Mucosa of descending colon (tissue), 3 donors: ENCODE measurements around the gene ARMC7. TPM values are rescaled to one million over a fixed set of nuclear protein-coding genes. Genes with fewer than 3 reads are reported as not detected.
"Not testable (repeated sequence)": the region's sequence is repeated elsewhere in the genome, so short reads cannot be mapped to it uniquely, and the experiment has no call there.

Experiments
- ATAC-seq: fragments of 200-7000 bp; cut with Tn5 transposase; one replicate; pipeline ENCODE4 v1.9.1; 2020; ENCODE audit warnings: mild to moderate bottlenecking, moderate library complexity
- DNase-seq, 3 donors: peaks; one replicate each; pipeline ENCODE4 v3.0.0-alpha.2; 2020
- H3K36me3 ChIP-seq: fragments of 200-600 bp; one replicate; pipeline ENCODE4 v1.8.0; 2021; ENCODE audit warnings: low read depth, mild to moderate bottlenecking
- H3K4me1 ChIP-seq: fragments of 200-600 bp; one replicate; pipeline ENCODE4 v1.8.0; 2021; ENCODE audit warnings: low read depth, mild to moderate bottlenecking
- H3K4me3 ChIP-seq: fragments of 200-600 bp; one replicate; pipeline ENCODE4 v1.8.0; 2021; ENCODE audit warnings: mild to moderate bottlenecking
- H3K9me3 ChIP-seq: fragments of 200-600 bp; one replicate; pipeline ENCODE4 v1.8.0; 2021; ENCODE audit warnings: mild to moderate bottlenecking
- CTCF ChIP-seq: fragments of 200-600 bp; IDR thresholded peaks from one replicate; pipeline ENCODE4 v1.8.0; 2022; ENCODE audit warnings: antibody characterized with exemption, mild to moderate bottlenecking
- intact Hi-C, 2 donors: fragments of 100-400 bp; cut with DNase I in 1 of 2; cut with micrococcal nuclease in 1 of 2; formaldehyde crosslinking; loops; one replicate each; pipeline versions ENCODE4 v1.11.0 to v1.11.1; 2022; cut with DNase I, micrococcal nuclease
- total RNA-seq, 3 donors: library from RNA; stranded (reverse); fragmentation: NEBNext Ultra II Directional in 2 of 3; extraction: Animal tissue kit (Norgen Biotek cat#: 25700) in 2 of 3; gene quantifications; one replicate each; pipeline versions ENCODE4 v1.2.1 to v1.2.4, GENCODE V29; 2021 to 2023
- donor health status: DM: no; HTN: no; CAD: no; lungs with moderate emphysema.
- donor health status: DM: no; HTN: no; CAD: no.
- donor health status: DM: no; HTN: yes; CAD: no.

Gene ARMC7
- total RNA-seq, 3 donors from 2014 or later = 16.7 to 24.3 (median 18.3) TPM

GRCh38 chr17:75135452-75135851 lies 25.7 kb downstream of the ARMC7 start:
- Histone ChIP-seq H3K36me3 (no peaks in the 10 kb centered on the region), H3K4me1 (peaks cover 8% of the 10 kb centered on the region), H3K4me3 (no peak overlapping the region), H3K9me3 (no peaks in the 10 kb centered on the region)
- ATAC-seq (no peak), DNase-seq (peak in 1 of 3 donors; percentile 15)
- TF ChIP-seq CTCF = no peak
- intact Hi-C loops = no loop called here

GRCh38 chr17:75135946-75136345 lies 26.2 kb downstream of the ARMC7 start:
- ATAC-seq (no peak), DNase-seq (no peak)
- Histone ChIP-seq H3K36me3 (no peaks in the 10 kb centered on the region), H3K4me1 (peaks cover 5% of the 10 kb centered on the region), H3K4me3 (no peak overlapping the region), H3K9me3 (no peaks in the 10 kb centered on the region)
- intact Hi-C loops = no loop called here
- no peak for TF ChIP-seq CTCF

- H3K4me1 ChIP-seq, H3K4me3 ChIP-seq, ATAC-seq, DNase-seq, H3K36me3 ChIP-seq, H3K9me3 ChIP-seq, intact Hi-C loops: not testable (repeated sequence)
Observed at GRCh38 chr17:75137762-75138161, 28.0 kb downstream of the ARMC7 start.

GRCh38 chr17:75138519-75138918 lies 28.8 kb downstream of the ARMC7 start:
- DNase-seq (peak in 1 of 3 donors; percentile 17), ATAC-seq (no peak)
- intact Hi-C loops = no loop called here
- H3K4me3 ChIP-seq = no peak overlapping the region
- H3K36me3 ChIP-seq = no peaks in the 10 kb centered on the region
- H3K4me1 ChIP-seq = no peaks in the 10 kb centered on the region
- H3K9me3 ChIP-seq = no peaks in the 10 kb centered on the region
- no peak for TF ChIP-seq CTCF

GRCh38 chr17:75142236-75142971 lies 32.6 kb downstream of the ARMC7 start:
- Histone ChIP-seq H3K36me3 (peaks cover 3% of the 10 kb centered on the region), H3K9me3 (no peaks in the 10 kb centered on the region), H3K4me3 (no peak overlapping the region), H3K4me1 (no peaks in the 10 kb centered on the region)
- TF ChIP-seq CTCF = no peak
- ATAC-seq (no peak), DNase-seq (no peak)
- intact Hi-C loops = no loop called here

GRCh38 chr17:75144816-75145512 lies 35.2 kb downstream of the ARMC7 start:
- DNase-seq = no peak
- intact Hi-C loops = no loop called here
- Histone ChIP-seq H3K36me3 (peaks cover 3% of the 10 kb centered on the region), H3K4me3 (no peak overlapping the region), H3K9me3 (no peaks in the 10 kb centered on the region), H3K4me1 (peaks cover 10% of the 10 kb centered on the region)
- ATAC-seq = no peak
- no peak for TF ChIP-seq CTCF
